T-helper 2 cell treated with Interferon-gamma antibody and Interleukin-4, amounts not matched to agents 5 μg/mL and 100 μg/mL, for 36 hours (primary cell): ENCODE measurements around the gene LCE7A.

Source experiments
- DNase-seq: peaks from one replicate; pipeline ENCODE4 v3.0.0; 2021; ENCODE audit warnings: low spot score
- H3K27ac Mint-ChIP-seq: one replicate; pipeline ENCODE4 v1.8.0; 2021; ENCODE audit warnings: mild to moderate bottlenecking, mixed read lengths
- H3K27me3 Mint-ChIP-seq: one replicate; pipeline ENCODE4 v1.8.0; 2021; ENCODE audit warnings: low read depth, mixed read lengths
- H3K36me3 Mint-ChIP-seq: one replicate; pipeline ENCODE4 v1.8.0; 2021; ENCODE audit warnings: low read depth, mixed read lengths
- H3K4me1 Mint-ChIP-seq: one replicate; pipeline ENCODE4 v1.8.0; 2021; ENCODE audit warnings: low read depth, mixed read lengths
- H3K4me3 Mint-ChIP-seq: one replicate; pipeline ENCODE4 v1.8.0; 2022; ENCODE audit warnings: mild to moderate bottlenecking, moderate library complexity, mixed read lengths
- H3K9me3 Mint-ChIP-seq: one replicate; pipeline ENCODE4 v1.8.0; 2021; ENCODE audit warnings: mixed read lengths

LCE7A gene, protein sequence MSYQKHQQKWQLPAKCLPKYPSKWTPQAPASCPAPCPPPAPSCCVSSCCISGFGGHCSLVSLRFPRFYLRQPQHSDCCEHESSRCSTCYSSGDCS

DNA sequence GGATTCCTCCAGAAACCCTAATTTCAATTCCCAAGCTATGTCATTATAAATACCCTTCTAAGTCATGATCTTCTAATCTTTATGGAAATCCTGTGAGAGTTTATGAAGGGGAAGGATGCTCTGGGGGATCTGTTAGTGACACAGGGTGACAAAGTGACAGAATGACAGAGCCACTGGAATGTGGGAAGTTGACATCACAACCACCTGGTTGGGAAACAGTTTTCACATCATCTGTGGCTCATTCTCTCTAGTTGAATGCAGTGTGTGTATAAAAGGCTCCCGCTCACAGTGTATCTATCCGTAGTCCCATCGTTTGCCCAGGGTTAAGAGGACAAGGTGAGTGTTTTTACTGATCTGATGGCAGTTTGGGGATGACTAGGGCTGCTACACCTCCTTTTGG, at the start of gene LCE7A:
Gene LCE7A (plus strand): TSS at position 301 of the 400 bp plus-strand sequence. CDS start 702 bp downstream, outside the sequence.
- DNase-seq, result no peak
- no peaks in the 10 kb centered on the region for H3K9me3 Mint-ChIP-seq
- no peaks in the 10 kb centered on the region for H3K27me3 Mint-ChIP-seq
- no peak within 1 kb of the TSS for H3K4me3 Mint-ChIP-seq
- no peaks in the 10 kb centered on the region for H3K4me1 Mint-ChIP-seq
- no peak within 1 kb of the TSS for H3K27ac Mint-ChIP-seq
- no peaks in the 10 kb centered on the region for H3K36me3 Mint-ChIP-seq

DNA sequence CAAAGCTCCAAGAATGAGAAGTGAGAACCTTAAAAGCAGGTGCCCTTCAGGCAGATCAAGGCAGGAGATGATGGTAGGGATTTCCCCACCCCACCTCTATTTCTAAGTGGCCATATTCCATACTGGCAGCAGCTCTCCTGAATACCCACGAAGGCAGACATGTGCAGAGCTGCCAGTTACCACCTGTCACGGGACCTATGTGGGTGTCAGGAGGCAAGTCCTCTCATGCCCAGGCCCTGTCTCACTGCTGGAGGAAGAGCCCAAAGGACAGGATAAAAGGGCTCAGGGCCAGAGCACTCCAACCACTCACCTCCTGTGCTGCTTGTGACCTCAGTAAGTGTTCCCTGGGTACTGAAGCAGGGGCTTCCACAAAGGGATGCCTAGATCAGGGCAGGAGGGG, 48.7 kb upstream of the LCE7A start:
- H3K9me3 Mint-ChIP-seq, result no peaks in the 10 kb centered on the region
- H3K36me3 Mint-ChIP-seq, result no peaks in the 10 kb centered on the region
- no peaks in the 10 kb centered on the region for H3K4me1 Mint-ChIP-seq
- no peak overlapping the region for H3K4me3 Mint-ChIP-seq
- DNase-seq, result no peak
- H3K27ac Mint-ChIP-seq, result no peak overlapping the region
- H3K27me3 Mint-ChIP-seq, result no peaks in the 10 kb centered on the region

DNA sequence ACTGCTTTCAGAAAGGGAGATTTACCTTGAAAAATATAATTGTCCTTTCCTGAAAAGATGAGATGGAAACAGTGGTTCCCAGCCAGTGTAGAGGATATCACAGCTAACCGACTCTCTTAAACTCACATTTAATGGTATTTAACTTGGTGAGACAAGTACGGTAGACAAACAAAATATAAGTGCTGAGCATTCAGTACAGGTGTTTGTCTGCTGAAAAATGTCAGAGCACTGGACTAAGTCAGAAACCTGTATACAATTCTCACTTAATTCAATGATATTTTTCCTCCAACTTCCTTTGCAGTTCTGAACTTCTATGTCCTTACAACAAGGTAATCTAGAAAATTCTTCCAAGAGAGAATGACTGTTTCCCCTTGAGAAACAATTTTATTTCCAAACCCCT, 48.1 kb upstream of the LCE7A start, which contains the start of gene LCE1B:
Gene LCE1B (plus strand): TSS at position 301 of the 400 bp plus-strand sequence. CDS start 476 bp downstream, outside the sequence.
- Mint-ChIP-seq H3K27ac (no peak within 1 kb of the TSS), H3K4me1 (no peaks in the 10 kb centered on the region), H3K4me3 (no peak within 1 kb of the TSS), H3K9me3 (no peaks in the 10 kb centered on the region), H3K36me3 (no peaks in the 10 kb centered on the region), H3K27me3 (no peaks in the 10 kb centered on the region)
- no peak for DNase-seq

DNA sequence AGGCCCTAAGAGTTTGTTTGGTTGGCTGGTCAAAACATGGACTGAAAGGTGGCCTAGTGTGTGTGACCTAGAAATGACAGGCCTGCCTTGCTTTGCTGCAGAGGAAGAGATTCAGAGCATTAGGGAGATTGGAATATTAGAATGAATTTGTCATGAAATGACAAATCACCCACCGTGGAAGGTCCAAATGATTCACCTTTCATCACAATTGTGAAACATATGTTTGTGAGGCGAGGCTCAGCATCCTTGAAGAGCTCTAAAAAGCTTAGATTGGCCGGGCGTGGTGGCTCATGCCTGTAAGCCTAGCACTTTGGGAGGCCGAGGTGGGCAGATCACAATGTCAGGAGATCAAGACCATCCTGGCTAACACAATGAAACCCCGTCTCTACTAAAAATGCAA, 42.5 kb upstream of the LCE7A start:
- no peak overlapping the region for H3K27ac Mint-ChIP-seq
- no peaks in the 10 kb centered on the region for H3K4me1 Mint-ChIP-seq
- H3K27me3 Mint-ChIP-seq, result no peaks in the 10 kb centered on the region
- H3K4me3 Mint-ChIP-seq, result no peak overlapping the region
- DNase-seq, result no peak
- H3K9me3 Mint-ChIP-seq, result no peaks in the 10 kb centered on the region
- no peaks in the 10 kb centered on the region for H3K36me3 Mint-ChIP-seq

DNA sequence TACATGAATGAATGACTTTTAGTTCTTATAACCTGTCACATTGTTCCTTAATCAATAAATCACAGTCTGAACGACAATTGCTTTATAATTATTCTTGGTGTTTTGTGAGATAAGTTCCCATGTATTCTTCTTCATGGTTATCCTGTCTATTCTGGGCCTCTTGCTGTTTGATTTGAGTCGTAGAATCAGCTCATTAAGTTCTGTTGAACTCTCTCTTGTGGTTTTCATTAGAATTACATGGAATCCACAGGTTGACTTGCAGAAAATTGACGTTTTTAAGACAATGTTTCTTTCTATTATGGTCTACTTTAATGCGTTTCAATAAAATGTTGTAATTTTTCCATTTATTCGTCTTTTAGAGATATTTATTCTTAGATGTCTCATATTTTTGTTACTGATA, 36.5 kb upstream of the LCE7A start:
- Mint-ChIP-seq H3K9me3 (no peaks in the 10 kb centered on the region), H3K27me3 (no peaks in the 10 kb centered on the region), H3K4me3 (no peak overlapping the region), H3K27ac (no peak overlapping the region), H3K4me1 (no peaks in the 10 kb centered on the region), H3K36me3 (no peaks in the 10 kb centered on the region)
- no peak for DNase-seq

DNA sequence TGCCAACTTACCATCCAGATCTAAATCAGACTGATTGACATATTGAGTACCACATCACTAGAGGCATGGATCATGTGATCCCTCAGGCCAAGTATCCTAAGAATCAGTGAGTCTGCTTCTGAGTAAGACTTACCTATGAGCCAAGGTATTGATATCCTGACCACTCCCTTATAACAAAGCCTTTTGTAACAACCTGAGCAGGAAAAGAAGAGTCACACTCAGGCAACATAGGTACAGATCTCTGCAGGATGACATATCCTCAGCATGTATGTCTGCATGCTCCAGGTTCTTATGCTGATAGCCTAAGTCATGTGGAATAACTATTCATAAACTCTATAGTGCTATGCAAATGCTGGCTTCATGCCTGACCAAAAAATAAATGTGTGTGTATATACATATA, 34.8 kb upstream of the LCE7A start:
- no peak for DNase-seq
- no peaks in the 10 kb centered on the region for H3K36me3 Mint-ChIP-seq
- no peak overlapping the region for H3K4me3 Mint-ChIP-seq
- H3K27ac Mint-ChIP-seq, result no peak overlapping the region
- no peaks in the 10 kb centered on the region for H3K4me1 Mint-ChIP-seq
- H3K9me3 Mint-ChIP-seq, result no peaks in the 10 kb centered on the region
- no peaks in the 10 kb centered on the region for H3K27me3 Mint-ChIP-seq

DNA sequence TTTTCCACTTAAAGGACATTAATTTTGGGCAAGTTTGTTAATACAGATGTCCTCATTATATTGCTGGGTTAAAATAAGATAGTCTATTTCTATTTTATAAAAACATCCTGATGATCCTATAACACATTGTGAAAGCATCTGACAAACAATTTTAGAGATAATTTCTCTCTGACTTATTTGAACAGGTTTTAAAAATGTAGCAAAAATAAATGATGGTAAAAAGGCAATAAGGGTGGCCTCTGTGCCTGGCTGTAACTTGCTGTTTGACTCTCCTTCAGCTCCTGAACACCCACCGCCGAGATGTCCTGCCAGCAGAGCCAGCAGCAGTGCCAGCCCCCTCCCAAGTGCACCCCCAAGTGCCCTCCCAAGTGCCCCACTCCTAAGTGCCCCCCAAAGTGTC, 32.6 kb upstream of the LCE7A start, which contains the start of gene LCE1A:
Gene LCE1A (plus strand): TSS at position 301 of the 400 bp plus-strand sequence. CDS start 0 bp downstream, at position 301.
- H3K27me3 Mint-ChIP-seq, result no peaks in the 10 kb centered on the region
- H3K27ac Mint-ChIP-seq, result no peak within 1 kb of the TSS
- H3K36me3 Mint-ChIP-seq, result no peaks in the 10 kb centered on the region
- H3K9me3 Mint-ChIP-seq, result no peaks in the 10 kb centered on the region
- H3K4me1 Mint-ChIP-seq, result no peaks in the 10 kb centered on the region
- H3K4me3 Mint-ChIP-seq, result no peak within 1 kb of the TSS
- DNase-seq, result no peak

DNA sequence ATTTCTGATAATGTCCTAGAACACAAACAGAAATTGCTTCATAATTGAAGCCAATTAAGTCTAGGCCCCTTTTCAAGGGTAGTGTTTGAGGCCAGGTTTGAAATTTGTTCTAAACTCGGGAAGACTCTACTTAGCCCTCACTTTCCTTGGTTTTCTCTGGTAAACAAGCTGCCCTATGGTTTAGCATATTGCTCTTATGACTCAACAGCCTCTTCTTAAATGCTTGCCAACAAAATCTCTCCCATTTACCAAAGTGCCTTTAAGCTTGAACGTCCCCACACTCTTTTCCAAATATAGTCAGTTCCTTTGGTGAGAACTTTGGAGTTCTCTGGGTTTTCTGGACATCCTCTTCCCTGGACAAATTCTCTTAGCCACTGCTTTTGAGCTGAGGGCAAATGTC, 22.9 kb upstream of the LCE7A start:
- no peaks in the 10 kb centered on the region for H3K4me1 Mint-ChIP-seq
- peaks cover 4% of the 10 kb centered on the region for H3K27me3 Mint-ChIP-seq
- H3K36me3 Mint-ChIP-seq, result no peaks in the 10 kb centered on the region
- no peak overlapping the region for H3K27ac Mint-ChIP-seq
- H3K9me3 Mint-ChIP-seq, result no peaks in the 10 kb centered on the region
- H3K4me3 Mint-ChIP-seq, result no peak overlapping the region
- no peak for DNase-seq

DNA sequence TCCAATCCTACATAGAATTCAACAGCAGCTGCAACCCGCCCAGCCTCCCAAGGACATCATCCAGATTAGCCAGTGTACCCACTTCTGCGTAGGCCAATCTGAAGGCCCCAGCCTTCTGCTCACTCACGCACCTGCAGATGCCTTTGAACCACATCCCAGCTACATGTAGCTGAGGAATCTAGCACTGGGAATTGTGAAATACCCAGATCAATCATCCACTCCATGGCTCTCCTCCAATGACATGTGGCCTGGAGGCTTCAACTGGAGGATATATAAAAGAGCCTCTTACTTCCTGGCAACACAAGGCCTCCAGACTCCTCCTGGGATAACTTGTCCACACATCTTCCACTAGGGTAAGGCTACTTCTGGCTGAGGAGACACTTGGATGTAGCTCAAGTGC, 17.2 kb upstream of the LCE7A start, which contains the start of gene LCE6A:
Gene LCE6A (plus strand): TSS at position 301 of the 400 bp plus-strand sequence. CDS start 665 bp downstream, outside the sequence.
- Mint-ChIP-seq H3K36me3 (no peaks in the 10 kb centered on the region), H3K4me1 (no peaks in the 10 kb centered on the region), H3K27ac (no peak within 1 kb of the TSS), H3K27me3 (peaks cover 6% of the 10 kb centered on the region), H3K9me3 (no peaks in the 10 kb centered on the region), H3K4me3 (no peak within 1 kb of the TSS)
- no peak for DNase-seq

DNA sequence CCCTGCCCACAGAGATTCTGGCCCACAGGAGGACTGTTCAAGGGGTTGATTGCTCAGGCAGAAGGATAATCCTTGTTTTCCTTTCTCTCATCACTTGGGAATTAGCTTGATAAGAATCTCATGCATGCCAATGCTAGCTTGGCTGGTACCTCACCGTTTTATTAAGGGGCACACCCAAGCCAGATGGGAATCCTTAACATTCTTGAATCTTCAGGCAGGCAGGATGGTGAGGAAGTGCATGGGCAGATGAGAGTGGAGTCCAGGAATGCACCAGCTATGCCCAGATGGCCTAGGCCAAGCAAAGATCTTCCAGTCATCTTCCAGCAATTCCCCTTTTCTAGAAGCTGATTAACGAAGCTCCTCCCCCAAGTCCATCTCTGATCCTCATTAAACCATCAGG, 4.1 kb upstream of the LCE7A start:
- DNase-seq, result no peak
- no peaks in the 10 kb centered on the region for H3K9me3 Mint-ChIP-seq
- H3K36me3 Mint-ChIP-seq, result no peaks in the 10 kb centered on the region
- no peaks in the 10 kb centered on the region for H3K4me1 Mint-ChIP-seq
- no peaks in the 10 kb centered on the region for H3K27me3 Mint-ChIP-seq
- no peak overlapping the region for H3K4me3 Mint-ChIP-seq
- no peak overlapping the region for H3K27ac Mint-ChIP-seq

DNA sequence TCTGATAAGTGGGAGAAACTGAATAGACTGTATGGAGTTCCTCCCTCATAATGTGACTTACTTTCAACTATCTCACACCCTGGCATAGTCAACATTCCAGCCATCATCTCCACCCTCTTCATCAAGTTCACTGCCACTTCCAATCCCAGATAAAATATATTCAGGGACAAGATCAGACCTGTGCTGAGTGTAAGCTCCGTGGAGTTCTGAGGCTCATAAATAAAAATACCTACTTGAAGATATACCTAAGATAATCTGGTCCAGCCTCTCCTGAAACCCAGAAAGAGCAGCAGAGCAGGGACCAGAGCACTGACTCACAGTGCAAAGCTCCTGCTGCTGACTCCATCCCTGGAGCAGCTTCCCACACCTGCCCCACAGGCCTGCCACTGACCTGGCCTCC, 1.7 kb upstream of the LCE7A start:
- Mint-ChIP-seq H3K27ac (no peak overlapping the region), H3K9me3 (no peaks in the 10 kb centered on the region), H3K4me3 (no peak overlapping the region), H3K27me3 (no peaks in the 10 kb centered on the region), H3K4me1 (no peaks in the 10 kb centered on the region), H3K36me3 (no peaks in the 10 kb centered on the region)
- no peak for DNase-seq

DNA sequence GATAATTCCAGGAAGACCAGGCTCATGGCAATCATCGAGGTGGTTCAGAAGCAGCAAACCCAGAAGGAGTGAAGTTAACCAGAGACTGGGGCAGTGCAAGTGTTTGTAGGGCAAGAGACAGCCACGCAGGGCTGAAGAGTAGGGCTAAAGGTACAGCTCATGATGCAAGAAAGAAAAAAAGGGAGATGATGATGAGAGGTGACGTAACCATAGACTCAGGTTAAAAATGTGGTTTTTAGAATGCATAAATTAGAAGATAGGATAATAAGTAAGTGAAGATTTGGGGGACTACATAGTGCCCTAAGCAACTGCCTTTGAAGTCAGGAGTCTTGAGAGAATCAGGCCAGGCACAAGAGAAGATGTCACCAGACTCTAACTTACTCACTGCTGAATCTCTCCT, 333 bp downstream of the LCE7A start:
- no peaks in the 10 kb centered on the region for H3K36me3 Mint-ChIP-seq
- no peaks in the 10 kb centered on the region for H3K27me3 Mint-ChIP-seq
- no peak for DNase-seq
- H3K27ac Mint-ChIP-seq, result no peak overlapping the region
- H3K4me3 Mint-ChIP-seq, result no peak overlapping the region
- H3K9me3 Mint-ChIP-seq, result no peaks in the 10 kb centered on the region
- no peaks in the 10 kb centered on the region for H3K4me1 Mint-ChIP-seq

DNA sequence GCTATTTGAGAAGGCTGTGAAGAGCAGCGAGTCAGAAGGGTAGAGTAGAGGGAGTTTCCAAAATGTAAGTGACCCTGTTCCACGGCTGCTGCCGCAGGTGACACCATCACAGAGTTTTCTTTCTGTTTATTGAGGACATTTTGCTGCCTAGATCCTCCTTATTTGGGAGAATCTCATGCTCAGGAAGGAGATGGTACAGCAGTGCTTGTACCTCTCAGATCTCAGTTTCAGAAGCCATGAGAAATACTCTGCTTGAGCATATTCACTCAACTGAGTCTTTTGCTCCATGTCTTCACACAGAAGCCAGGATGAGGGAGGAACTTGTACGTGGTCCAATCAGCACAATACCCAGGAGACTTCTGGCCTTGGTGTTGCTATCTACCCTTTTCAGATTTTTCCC, 1.6 kb downstream of the LCE7A start:
- no peaks in the 10 kb centered on the region for H3K27me3 Mint-ChIP-seq
- no peak for DNase-seq
- H3K9me3 Mint-ChIP-seq, result no peaks in the 10 kb centered on the region
- no peak overlapping the region for H3K27ac Mint-ChIP-seq
- no peaks in the 10 kb centered on the region for H3K4me1 Mint-ChIP-seq
- no peak overlapping the region for H3K4me3 Mint-ChIP-seq
- no peaks in the 10 kb centered on the region for H3K36me3 Mint-ChIP-seq

DNA sequence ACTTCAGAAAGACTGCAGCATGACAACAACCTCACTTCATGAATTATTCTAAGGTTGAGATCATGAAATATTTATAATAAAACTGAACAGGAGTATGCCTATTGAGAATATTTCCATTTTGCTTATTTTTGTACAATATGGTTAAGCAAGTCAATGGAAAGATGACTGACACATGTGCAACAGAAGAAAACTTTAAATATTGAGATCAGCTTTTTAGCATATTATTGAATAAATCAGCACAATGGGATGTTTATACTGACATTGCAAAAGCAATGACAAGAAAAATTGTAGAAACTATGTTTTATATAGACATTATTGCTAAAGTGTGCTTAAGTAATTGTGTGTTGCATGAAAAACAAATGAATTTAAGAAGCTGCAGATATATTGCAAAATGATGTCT, 4.6 kb downstream of the LCE7A start:
- no peaks in the 10 kb centered on the region for H3K9me3 Mint-ChIP-seq
- H3K27me3 Mint-ChIP-seq, result no peaks in the 10 kb centered on the region
- no peaks in the 10 kb centered on the region for H3K4me1 Mint-ChIP-seq
- no peak overlapping the region for H3K27ac Mint-ChIP-seq
- DNase-seq, result no peak
- no peak overlapping the region for H3K4me3 Mint-ChIP-seq
- no peaks in the 10 kb centered on the region for H3K36me3 Mint-ChIP-seq

DNA sequence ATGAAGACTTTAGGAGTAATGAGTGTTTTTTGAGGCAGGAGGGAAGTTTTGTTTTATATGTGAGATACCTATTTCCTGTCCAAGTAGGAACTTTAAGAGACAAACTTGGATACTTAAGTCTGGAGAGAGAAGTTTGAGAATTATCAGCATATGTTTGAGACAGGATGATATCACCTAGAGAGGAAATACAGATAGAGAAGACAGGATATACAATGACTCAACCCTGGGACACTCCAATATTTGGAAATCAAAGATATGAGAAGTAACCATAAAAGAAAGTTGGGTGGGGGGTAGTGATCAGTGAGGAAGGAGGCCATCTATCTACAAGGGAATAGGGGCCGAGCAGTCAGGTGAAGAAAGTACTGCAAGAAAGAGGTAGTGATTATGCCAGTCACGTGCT, 6.5 kb downstream of the LCE7A start:
- H3K27ac Mint-ChIP-seq, result no peak overlapping the region
- no peaks in the 10 kb centered on the region for H3K4me1 Mint-ChIP-seq
- no peak overlapping the region for H3K4me3 Mint-ChIP-seq
- no peak for DNase-seq
- H3K27me3 Mint-ChIP-seq, result no peaks in the 10 kb centered on the region
- H3K9me3 Mint-ChIP-seq, result no peaks in the 10 kb centered on the region
- no peaks in the 10 kb centered on the region for H3K36me3 Mint-ChIP-seq
